Measurements from ENCODE around the gene RBM23.

RBM23 gene

DNA sequence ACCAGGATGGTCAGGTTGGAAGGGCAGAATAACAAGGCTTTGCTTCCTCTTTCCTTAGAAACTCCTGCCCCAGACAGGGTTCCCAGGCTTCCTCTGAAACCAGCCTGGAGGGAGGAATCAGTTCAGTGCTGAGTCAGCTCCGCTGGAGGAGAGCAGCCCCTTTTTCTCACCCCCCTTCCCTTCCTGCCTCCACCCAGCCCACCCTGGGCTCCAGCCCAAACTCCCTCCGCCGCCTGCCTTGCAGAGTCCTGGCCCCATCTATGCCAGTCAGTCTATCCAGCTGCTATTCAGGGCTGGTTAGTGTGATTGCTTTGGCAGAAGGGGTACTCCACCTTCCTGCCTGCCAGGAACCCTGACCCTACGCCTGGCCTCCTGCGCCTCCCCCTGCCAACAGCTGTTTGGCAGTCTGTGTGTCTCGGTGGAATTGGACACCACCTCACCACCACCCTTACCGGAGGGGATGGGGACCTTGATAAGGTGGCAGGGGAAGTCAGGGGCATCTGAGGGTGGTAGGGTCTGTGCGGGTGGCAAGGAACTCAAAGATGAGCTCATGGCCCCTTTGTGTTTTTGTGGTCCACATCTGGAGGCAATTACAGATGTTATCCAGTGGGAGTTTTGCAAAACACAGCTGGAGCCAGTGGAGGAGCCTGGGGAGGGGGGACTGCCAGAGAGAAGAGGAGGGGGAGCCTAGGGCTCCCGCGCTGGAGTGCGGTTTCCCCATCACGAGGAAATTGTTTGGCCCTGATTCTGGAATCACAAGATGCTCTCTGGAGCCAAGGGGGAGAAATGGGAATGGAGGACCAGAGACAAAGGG is 70.4 kb downstream of the RBM23 start:
- Histone ChIP-seq H3K9ac (ENCODE audit: low read depth, low read length, poor library complexity) (peak overlapping the region; percentile 34), H3K4me1 (ENCODE audit: control insufficient read depth in 2 of 2, insufficient read depth in 1 of 2, low read depth in 1 of 2, low read length in 2 of 2) (peaks cover 16 to 18% of the 10 kb centered on the region in 2 donors), H3K4me3 (ENCODE audit: low read length in 2 of 2) (no peak overlapping the region), H3K27me3 (ENCODE audit: control insufficient read depth in 3 of 3, insufficient read depth in 3 of 3, low read depth in 1 of 3, low read length in 3 of 3) (no peaks in the 10 kb centered on the region), H3K23ac (ENCODE audit: low read depth, low read length, poor library complexity) (peak overlapping the region; percentile 94), H2BK15ac (ENCODE audit: low read length) (peak overlapping the region; percentile 45), H3K4ac (ENCODE audit: low read length) (no peak overlapping the region), H3K9me3 (replicated peaks in 1 of 2; ENCODE audit: control insufficient read depth in 2 of 2, insufficient read depth in 1 of 2, low read depth in 1 of 2, low read length in 2 of 2) (no peaks in the 10 kb centered on the region), H2BK12ac (ENCODE audit: low read length) (no peak overlapping the region), H2BK5ac (ENCODE audit: low read length) (peak overlapping the region; percentile 29), H3K36me3 (replicated peaks in 1 of 2; ENCODE audit: control insufficient read depth in 2 of 2, insufficient read depth in 2 of 2, low read length in 2 of 2) (peaks cover 0 to 2% of the 10 kb centered on the region in 2 donors), H2AFZ (ENCODE audit: low read length) (peak overlapping the region; percentile 68), H3K18ac (ENCODE audit: low read length) (peak overlapping the region; percentile 87), H2BK120ac (ENCODE audit: low read depth, low read length) (no peak overlapping the region), H3K4me2 (ENCODE audit: insufficient read depth, low read length, poor library complexity, severe bottlenecking) (no peak overlapping the region), H2AK5ac (ENCODE audit: low read depth, low read length) (peak overlapping the region; percentile 61), H4K91ac (ENCODE audit: low read depth, low read length, poor library complexity) (no peak overlapping the region), H3K79me1 (ENCODE audit: low read depth, low read length) (peaks cover 2% of the 10 kb centered on the region), H4K8ac (ENCODE audit: low read depth, low read length) (no peak overlapping the region), H3K27ac (replicated peaks; ENCODE audit: low read length) (no peak overlapping the region), H3K14ac (ENCODE audit: low read length) (no peak overlapping the region)
- DNase-seq (ENCODE audit: low spot score), result no peak
- no CpG with 5 or more reads among the region's 12 CpGs for WGBS, 2 donors (ENCODE audit: extremely low coverage in 2 of 2, insufficient read length in 2 of 2, insufficient replicate concordance in 1 of 2)

GRCh38 chr14:22847661-22848341 is 71.1 kb downstream of the RBM23 start:
- no peak overlapping the region for H4K8ac ChIP-seq (ENCODE audit: low read depth, low read length)
- H3K36me3 ChIP-seq (replicated peaks in 1 of 2; ENCODE audit: control insufficient read depth in 2 of 2, insufficient read depth in 2 of 2, low read length in 2 of 2), result peaks cover 0 to 4% of the 10 kb centered on the region in 2 donors
- H3K79me1 ChIP-seq (ENCODE audit: low read depth, low read length), result peaks cover 2% of the 10 kb centered on the region
- peak overlapping the region; percentile 61 for H3K18ac ChIP-seq (ENCODE audit: low read length)
- H3K27ac ChIP-seq (replicated peaks; ENCODE audit: low read length), result no peak overlapping the region
- no peak overlapping the region for H2AK5ac ChIP-seq (ENCODE audit: low read depth, low read length)
- H2BK15ac ChIP-seq (ENCODE audit: low read length), result peak overlapping the region; percentile 45
- H3K9me3 ChIP-seq (replicated peaks in 1 of 2; ENCODE audit: control insufficient read depth in 2 of 2, insufficient read depth in 1 of 2, low read depth in 1 of 2, low read length in 2 of 2), result no peaks in the 10 kb centered on the region
- H3K4me2 ChIP-seq (ENCODE audit: insufficient read depth, low read length, poor library complexity, severe bottlenecking), result no peak overlapping the region
- no peak overlapping the region for H2BK120ac ChIP-seq (ENCODE audit: low read depth, low read length)
- no peak overlapping the region for H3K14ac ChIP-seq (ENCODE audit: low read length)
- H3K9ac ChIP-seq (ENCODE audit: low read depth, low read length, poor library complexity), result no peak overlapping the region
- H2BK5ac ChIP-seq (ENCODE audit: low read length), result no peak overlapping the region
- peaks cover 15% of the 10 kb centered on the region in 2 donors for H3K4me1 ChIP-seq (ENCODE audit: control insufficient read depth in 2 of 2, insufficient read depth in 1 of 2, low read depth in 1 of 2, low read length in 2 of 2)
- no peak overlapping the region for H4K91ac ChIP-seq (ENCODE audit: low read depth, low read length, poor library complexity)
- H3K4ac ChIP-seq (ENCODE audit: low read length), result no peak overlapping the region
- no peak overlapping the region for H2BK12ac ChIP-seq (ENCODE audit: low read length)
- no peaks in the 10 kb centered on the region for H3K27me3 ChIP-seq (ENCODE audit: control insufficient read depth in 3 of 3, insufficient read depth in 3 of 3, low read depth in 1 of 3, low read length in 3 of 3)
- H3K23ac ChIP-seq (ENCODE audit: low read depth, low read length, poor library complexity), result no peak overlapping the region
- H2AFZ ChIP-seq (ENCODE audit: low read length), result peak overlapping the region; percentile 68
- no peak for DNase-seq (ENCODE audit: low spot score)
- no peak overlapping the region for H3K4me3 ChIP-seq (ENCODE audit: low read length in 2 of 2)
- no CpG with 5 or more reads among the region's 14 CpGs for WGBS, 2 donors (ENCODE audit: extremely low coverage in 2 of 2, insufficient read length in 2 of 2, insufficient replicate concordance in 1 of 2)

DNA sequence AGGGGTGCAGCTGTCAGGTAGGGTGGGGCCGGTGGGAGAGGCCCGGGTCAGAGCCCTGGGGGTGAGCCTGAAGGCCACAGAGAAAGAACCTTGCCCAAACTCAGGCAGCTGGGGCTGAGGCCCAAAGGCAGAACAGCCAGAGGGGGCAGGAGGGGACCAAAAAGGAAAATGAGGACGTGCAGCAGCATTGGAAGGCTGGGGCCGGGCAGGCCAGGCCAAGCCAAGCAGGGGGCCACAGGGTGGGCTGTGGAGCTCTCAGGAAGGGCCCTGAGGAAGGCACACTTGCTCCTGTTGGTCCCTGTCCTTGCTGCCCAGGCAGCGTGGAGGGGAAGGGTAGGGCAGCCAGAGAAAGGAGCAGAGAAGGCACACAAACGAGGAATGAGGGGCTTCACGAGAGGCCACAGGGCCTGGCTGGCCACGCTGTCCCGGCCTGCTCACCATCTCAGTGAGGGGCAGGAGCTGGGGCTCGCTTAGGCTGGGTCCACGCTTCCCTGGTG is 72.1 kb downstream of the RBM23 start:
- H2BK12ac ChIP-seq (ENCODE audit: low read length), result peak overlapping the region; percentile 86
- H2AK5ac ChIP-seq (ENCODE audit: low read depth, low read length), result peak overlapping the region; percentile 68
- WGBS, 2 donors (ENCODE audit: extremely low coverage in 2 of 2, insufficient read length in 2 of 2, insufficient replicate concordance in 1 of 2), result no CpG with 5 or more reads among the region's 11 CpGs
- H3K79me1 ChIP-seq (ENCODE audit: low read depth, low read length), result peaks cover 2% of the 10 kb centered on the region
- DNase-seq (ENCODE audit: low spot score), result no peak
- H3K4me3 ChIP-seq (ENCODE audit: low read length in 2 of 2), result no peak overlapping the region
- no peak overlapping the region for H3K14ac ChIP-seq (ENCODE audit: low read length)
- H3K4me2 ChIP-seq (ENCODE audit: insufficient read depth, low read length, poor library complexity, severe bottlenecking), result no peak overlapping the region
- peak overlapping the region; percentile 53 for H3K9ac ChIP-seq (ENCODE audit: low read depth, low read length, poor library complexity)
- peak overlapping the region; percentile 38 for H2BK15ac ChIP-seq (ENCODE audit: low read length)
- no peaks in the 10 kb centered on the region for H3K9me3 ChIP-seq (replicated peaks in 1 of 2; ENCODE audit: control insufficient read depth in 2 of 2, insufficient read depth in 1 of 2, low read depth in 1 of 2, low read length in 2 of 2)
- H3K18ac ChIP-seq (ENCODE audit: low read length), result peak overlapping the region; percentile 13
- peaks cover 0 to 4% of the 10 kb centered on the region in 2 donors for H3K36me3 ChIP-seq (replicated peaks in 1 of 2; ENCODE audit: control insufficient read depth in 2 of 2, insufficient read depth in 2 of 2, low read length in 2 of 2)
- H3K27ac ChIP-seq (replicated peaks; ENCODE audit: low read length), result no peak overlapping the region
- H2BK120ac ChIP-seq (ENCODE audit: low read depth, low read length), result peak overlapping the region; percentile 36
- H2BK5ac ChIP-seq (ENCODE audit: low read length), result peak overlapping the region; percentile 88
- no peak overlapping the region for H3K4ac ChIP-seq (ENCODE audit: low read length)
- H3K4me1 ChIP-seq (ENCODE audit: control insufficient read depth in 2 of 2, insufficient read depth in 1 of 2, low read depth in 1 of 2, low read length in 2 of 2), result peaks cover 15% of the 10 kb centered on the region in 2 donors
- no peaks in the 10 kb centered on the region for H3K27me3 ChIP-seq (ENCODE audit: control insufficient read depth in 3 of 3, insufficient read depth in 3 of 3, low read depth in 1 of 3, low read length in 3 of 3)
- H3K23ac ChIP-seq (ENCODE audit: low read depth, low read length, poor library complexity), result peak overlapping the region; percentile 25
- H4K8ac ChIP-seq (ENCODE audit: low read depth, low read length), result peak overlapping the region; percentile 72
- H4K91ac ChIP-seq (ENCODE audit: low read depth, low read length, poor library complexity), result no peak overlapping the region
- no peak overlapping the region for H2AFZ ChIP-seq (ENCODE audit: low read length)
